ENCODE measurements around the gene ZNF213.

- no peak for TF ChIP-seq CTCF (IDR thresholded peaks at IDR 0.05)
- peak; percentile 73 to 99 for TF ChIP-seq POLR2AphosphoS5 (IDR thresholded peaks at IDR 0.05; ENCODE audit: insufficient read depth in 1 of 2, low read depth in 1 of 2)
- TF ChIP-seq POLR2A (IDR thresholded peaks at IDR 0.05), result peak in 1 of 2 donors; percentile 10
Observed at GRCh38 chr16:3150346-3151218, 15.8 kb downstream of the ZNF213 start.
